BJ (cell line): Measurements from ENCODE around the gene DNAJC16. TPM values are rescaled to one million over a fixed set of nuclear protein-coding genes. Genes with fewer than 3 reads are reported as not detected.
"Not testable (repeated sequence)": the region's sequence is repeated elsewhere in the genome, so short reads cannot be mapped to it uniquely, and the experiment has no call there.

ENCODE experiments used
- CTCF ChIA-PET: fragments of 350-600 bp; formaldehyde crosslinking; extraction: SDS; loops from one replicate; lab custom pipeline; 2021; ENCODE audit warnings: antibody characterized with exemption, inconsistent platforms; lab: Yijun Ruan, JAX
- POLR2A ChIA-PET: fragments of 300-600 bp; sonication (Branson Sonifier 250); formaldehyde crosslinking; extraction: SDS; loops from one replicate; lab custom pipeline; 2021; ENCODE audit warnings: antibody characterized with exemption; lab: Charles Lee
- DNase-seq: peaks from one replicate; pipeline ENCODE4 v3.0.0-alpha.2; 2011; ENCODE audit warnings: low read depth
- H3K27me3 ChIP-seq: 2 replicates; pipeline ENCODE4 v1.6.0; 2011; ENCODE audit warnings: low read length; ENCODE audit not compliant: control insufficient read depth, insufficient read depth
- H3K36me3 ChIP-seq: 2 replicates; pipeline ENCODE4 v1.5.1; 2011; ENCODE audit warnings: low read length; ENCODE audit not compliant: control insufficient read depth, insufficient read depth
- H3K4me3 ChIP-seq: 2 replicates; pipeline ENCODE4 v1.5.1; 2011; ENCODE audit warnings: low read depth, mild to moderate bottlenecking, control low read depth, low read length
- CTCF ChIP-seq: IDR thresholded peaks from 2 replicates; pipeline ENCODE4 v1.5.1; 2011; ENCODE audit warnings: low read depth, mild to moderate bottlenecking, control low read depth, inconsistent platforms, low read length, moderate library complexity; ENCODE audit not compliant: insufficient read depth
- polyA plus RNA-seq: library from polyadenylated mRNA; depleted of rRNA; stranded (reverse); fragments of >200 nt; gene quantifications from 2 replicates; pipeline ENCODE4 v1.2.3, GENCODE V29; 2011

Gene DNAJC16
- polyA plus RNA-seq, 1 experiment: 12.3 TPM

GRCh38 chr1:15510611-15511405, 15.8 kb upstream of the DNAJC16 start:
- Histone ChIP-seq H3K36me3 (peaks cover 2% of the 10 kb centered on the region), H3K4me3 (no peak overlapping the region), H3K27me3 (no peaks in the 10 kb centered on the region)
- no peak for DNase-seq
- CTCF ChIA-PET: no interaction called here
- TF ChIP-seq CTCF: no peak
- POLR2A ChIA-PET: no interaction called here

- Histone ChIP-seq H3K27me3 (no peaks in the 10 kb centered on the region), H3K4me3 (no peak overlapping the region), H3K36me3 (peaks cover 2% of the 10 kb centered on the region; the same call in 1 of the 2 replicates)
- DNase-seq: no peak
- ChIA-PET CTCF (no interaction called here), POLR2A (no interaction called here)
- TF ChIP-seq CTCF: no peak
Observed at GRCh38 chr1:15513192-15513591, 13.5 kb upstream of the DNAJC16 start.

- Histone ChIP-seq H3K36me3 (peaks cover 2% of the 10 kb centered on the region; the same call in 1 of the 2 replicates), H3K27me3 (no peaks in the 10 kb centered on the region), H3K4me3 (no peak overlapping the region)
- POLR2A ChIA-PET: no interaction called here
- CTCF ChIA-PET: interaction anchor here (0.6 kb wide), 1 partner anchor 242 kb away, joined by 3 read pairs; no protein-coding TSS in a partner anchor
- no peak for DNase-seq
- TF ChIP-seq CTCF: no peak
Observed at GRCh38 chr1:15513919-15514318, 12.7 kb upstream of the DNAJC16 start.

- CTCF ChIA-PET: interaction anchor here (0.6 kb wide), 1 partner anchor 243 kb away, joined by 3 read pairs; no protein-coding TSS in a partner anchor
Observed at GRCh38 chr1:15514557-15514956, 12.1 kb upstream of the DNAJC16 start.

GRCh38 chr1:15515022-15515663, 11.5 kb upstream of the DNAJC16 start:
- CTCF ChIA-PET: no interaction called here

More at GRCh38 chr1:15514557-15514956, 12.1 kb upstream of the DNAJC16 start:
- H3K27me3 ChIP-seq, H3K36me3 ChIP-seq, H3K4me3 ChIP-seq, POLR2A ChIA-PET, DNase-seq: not testable (repeated sequence)

More at GRCh38 chr1:15515022-15515663, 11.5 kb upstream of the DNAJC16 start:
- Histone ChIP-seq H3K36me3 (peaks cover 2% of the 10 kb centered on the region; the same call in 1 of the 2 replicates), H3K27me3 (no peaks in the 10 kb centered on the region), H3K4me3 (no peak overlapping the region)
- TF ChIP-seq CTCF: no peak
- POLR2A ChIA-PET: interaction anchor here (0.6 kb wide), 1 partner anchor 1757 kb away, joined by 3 read pairs; no protein-coding TSS in a partner anchor
- no peak for DNase-seq
